Chondrocyte (in vitro differentiated cells): Measurements from ENCODE around the gene PRTFDC1. TPM values are rescaled to one million over a fixed set of nuclear protein-coding genes. Genes with fewer than 3 reads are reported as not detected.

Experiments used
- DNase-seq: peaks from one replicate; pipeline ENCODE4 v3.0.0; 2021; ENCODE audit warnings: mixed read lengths, low spot score
- H3K27ac Mint-ChIP-seq: one replicate; pipeline ENCODE4 v1.8.0; 2021; ENCODE audit warnings: mild to moderate bottlenecking, moderate library complexity, mixed read lengths; ENCODE audit not compliant: unreplicated experiment
- H3K27me3 Mint-ChIP-seq: 2 replicates; pipeline ENCODE4 v1.8.0; 2021; ENCODE audit warnings: low read depth, mixed read lengths
- H3K36me3 Mint-ChIP-seq: 2 replicates; pipeline ENCODE4 v1.8.0; 2021; ENCODE audit warnings: low read depth, mixed read lengths
- H3K4me1 Mint-ChIP-seq: 2 replicates; pipeline ENCODE4 v1.8.0; 2021; ENCODE audit warnings: low read depth, mild to moderate bottlenecking, mixed read lengths
- H3K4me3 Mint-ChIP-seq: one replicate; pipeline ENCODE4 v1.8.0; 2021; ENCODE audit warnings: mild to moderate bottlenecking, moderate library complexity, mixed read lengths; ENCODE audit not compliant: unreplicated experiment
- H3K9me3 Mint-ChIP-seq: 2 replicates; pipeline ENCODE4 v1.8.0; 2021; ENCODE audit warnings: low read depth, mixed read lengths
- CTCF ChIP-seq: fragments of 200-600 bp; sonication (generic); IDR thresholded peaks from 2 replicates; pipeline ENCODE4 v1.5.0; 2021; ENCODE audit warnings: antibody characterized with exemption, mild to moderate bottlenecking, moderate library complexity
- total RNA-seq: library from RNA; stranded (reverse); gene quantifications from 3 replicates; pipeline ENCODE4 v1.2.1, GENCODE V29; 2021

Gene PRTFDC1
- total RNA-seq, 1 donor from 2014 or later = 13.1 TPM

DNA sequence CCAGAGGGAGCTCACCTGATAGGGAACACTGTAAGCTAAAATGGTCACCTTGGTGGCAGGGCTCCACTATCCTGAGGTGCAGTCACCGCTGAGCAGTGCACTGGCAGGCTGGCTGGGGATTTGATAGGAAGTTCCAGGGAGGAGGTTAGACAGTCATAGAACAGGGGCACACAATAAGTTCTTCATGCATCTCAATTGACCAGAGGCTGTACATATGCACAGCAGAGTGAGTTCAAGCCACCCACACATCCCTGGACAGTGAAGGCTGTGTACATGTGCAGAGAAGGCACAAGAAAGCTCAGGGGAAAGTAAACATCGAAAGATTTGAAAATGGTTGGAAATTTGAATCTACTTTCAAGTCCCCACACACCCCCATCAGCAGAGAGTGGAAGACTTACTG is 13.9 kb downstream of the PRTFDC1 start:
- Mint-ChIP-seq H3K36me3 (peaks cover 6% of the 10 kb centered on the region), H3K4me1 (no peaks in the 10 kb centered on the region), H3K27me3 (no peaks in the 10 kb centered on the region), H3K9me3 (no peaks in the 10 kb centered on the region), H3K4me3 (no peak overlapping the region), H3K27ac (no peak overlapping the region)
- DNase-seq = no peak
- no peak for TF ChIP-seq CTCF

- no peak for TF ChIP-seq CTCF
- DNase-seq = no peak
Measured at GRCh38 chr10:24938076-24938475, 14.3 kb downstream of the PRTFDC1 start.

GRCh38 chr10:24935504-24936292 is 16.7 kb downstream of the PRTFDC1 start:
- no peak for TF ChIP-seq CTCF
- Mint-ChIP-seq H3K4me3 (no peak overlapping the region), H3K9me3 (no peaks in the 10 kb centered on the region), H3K4me1 (peaks cover under 1% of the 10 kb centered on the region), H3K27ac (no peak overlapping the region), H3K27me3 (no peaks in the 10 kb centered on the region), H3K36me3 (peaks cover 8% of the 10 kb centered on the region)
- no peak for DNase-seq

More at GRCh38 chr10:24938076-24938475, 14.3 kb downstream of the PRTFDC1 start:
- H3K9me3 Mint-ChIP-seq = no peaks in the 10 kb centered on the region
- H3K4me3 Mint-ChIP-seq = no peak overlapping the region
- no peak overlapping the region for H3K27ac Mint-ChIP-seq
- peaks cover 6% of the 10 kb centered on the region for H3K36me3 Mint-ChIP-seq
- no peaks in the 10 kb centered on the region for H3K4me1 Mint-ChIP-seq
- H3K27me3 Mint-ChIP-seq = no peaks in the 10 kb centered on the region

GRCh38 chr10:24931236-24931635 is 21.2 kb downstream of the PRTFDC1 start:
- no peak for DNase-seq
- TF ChIP-seq CTCF = no peak
- peaks cover 7% of the 10 kb centered on the region for H3K36me3 Mint-ChIP-seq
- H3K27me3 Mint-ChIP-seq = no peaks in the 10 kb centered on the region
- peaks cover 22% of the 10 kb centered on the region for H3K4me1 Mint-ChIP-seq
- H3K27ac Mint-ChIP-seq = no peak overlapping the region
- no peaks in the 10 kb centered on the region for H3K9me3 Mint-ChIP-seq
- no peak overlapping the region for H3K4me3 Mint-ChIP-seq

GRCh38 chr10:24930427-24930826 is 22.0 kb downstream of the PRTFDC1 start:
- DNase-seq = no peak
- no peak overlapping the region for H3K27ac Mint-ChIP-seq
- no peaks in the 10 kb centered on the region for H3K27me3 Mint-ChIP-seq
- no peaks in the 10 kb centered on the region for H3K9me3 Mint-ChIP-seq
- TF ChIP-seq CTCF = no peak
- H3K4me1 Mint-ChIP-seq = peaks cover 22% of the 10 kb centered on the region
- H3K36me3 Mint-ChIP-seq = peaks cover 9% of the 10 kb centered on the region
- no peak overlapping the region for H3K4me3 Mint-ChIP-seq
